Measurements from ENCODE around the gene MOB2.

Gene MOB2

DNA sequence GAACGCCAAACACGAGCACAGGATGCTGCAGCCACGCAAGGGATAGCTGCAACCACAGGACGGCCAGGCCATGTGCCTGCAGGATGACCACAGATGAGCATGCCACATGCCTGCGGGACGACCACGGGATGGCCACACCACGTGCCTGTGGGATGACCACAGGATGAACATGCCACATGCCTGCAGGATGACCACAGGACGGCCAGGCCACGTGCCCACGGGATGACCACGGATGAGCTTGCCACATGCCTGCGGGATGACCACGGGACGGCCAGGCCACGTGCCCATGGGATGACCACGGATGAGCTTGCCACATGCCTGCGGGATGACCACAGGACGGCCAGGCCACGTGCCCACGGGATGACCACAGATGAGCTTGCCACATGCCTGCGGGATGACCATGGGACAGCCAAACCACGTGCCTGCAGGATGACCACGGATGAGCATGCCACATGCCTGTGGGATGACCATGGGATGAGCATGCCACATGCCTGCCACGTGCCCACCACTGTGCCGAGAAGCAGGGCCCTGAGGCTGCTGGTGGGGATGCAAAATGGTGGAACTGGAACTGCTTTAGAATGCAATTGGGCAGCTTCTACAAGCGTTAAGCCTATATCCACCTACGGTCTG is 12.8 kb upstream of the MOB2 start:
- FAIRE-seq: no peak
- no peak for DNase-seq (ENCODE audit: insufficient read length, low spot score)
- TF ChIP-seq, protein P1, sequence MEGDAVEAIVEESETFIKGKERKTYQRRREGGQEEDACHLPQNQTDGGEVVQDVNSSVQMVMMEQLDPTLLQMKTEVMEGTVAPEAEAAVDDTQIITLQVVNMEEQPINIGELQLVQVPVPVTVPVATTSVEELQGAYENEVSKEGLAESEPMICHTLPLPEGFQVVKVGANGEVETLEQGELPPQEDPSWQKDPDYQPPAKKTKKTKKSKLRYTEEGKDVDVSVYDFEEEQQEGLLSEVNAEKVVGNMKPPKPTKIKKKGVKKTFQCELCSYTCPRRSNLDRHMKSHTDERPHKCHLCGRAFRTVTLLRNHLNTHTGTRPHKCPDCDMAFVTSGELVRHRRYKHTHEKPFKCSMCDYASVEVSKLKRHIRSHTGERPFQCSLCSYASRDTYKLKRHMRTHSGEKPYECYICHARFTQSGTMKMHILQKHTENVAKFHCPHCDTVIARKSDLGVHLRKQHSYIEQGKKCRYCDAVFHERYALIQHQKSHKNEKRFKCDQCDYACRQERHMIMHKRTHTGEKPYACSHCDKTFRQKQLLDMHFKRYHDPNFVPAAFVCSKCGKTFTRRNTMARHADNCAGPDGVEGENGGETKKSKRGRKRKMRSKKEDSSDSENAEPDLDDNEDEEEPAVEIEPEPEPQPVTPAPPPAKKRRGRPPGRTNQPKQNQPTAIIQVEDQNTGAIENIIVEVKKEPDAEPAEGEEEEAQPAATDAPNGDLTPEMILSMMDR (IDR thresholded peaks at IDR 0.05; ENCODE audit: insufficient read depth, missing control alignments): no peak

DNA sequence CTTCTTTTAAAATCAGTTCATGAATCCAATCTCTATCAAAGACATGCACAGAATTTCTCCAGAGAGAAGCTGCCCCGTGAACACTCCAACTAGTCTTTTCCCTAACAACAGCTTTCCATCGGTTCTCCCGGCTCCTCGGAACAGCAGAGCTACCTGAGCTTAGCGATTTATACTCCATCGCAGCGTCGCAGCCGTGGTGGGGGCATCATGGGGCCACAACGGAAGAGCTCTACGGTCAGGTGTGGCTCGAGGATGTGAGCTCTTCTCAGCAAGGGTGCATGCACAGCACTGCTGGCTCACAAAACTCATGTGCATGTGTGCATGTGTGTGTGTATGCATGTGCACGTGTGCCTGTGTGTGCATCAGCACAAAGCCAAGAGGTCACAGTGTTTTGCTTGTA is 11.7 kb upstream of the MOB2 start:
- TF ChIP-seq, protein P1 (IDR thresholded peaks at IDR 0.05; ENCODE audit: insufficient read depth, missing control alignments): no peak
- no peak for DNase-seq (ENCODE audit: insufficient read length, low spot score)
- no peak for FAIRE-seq

DNA sequence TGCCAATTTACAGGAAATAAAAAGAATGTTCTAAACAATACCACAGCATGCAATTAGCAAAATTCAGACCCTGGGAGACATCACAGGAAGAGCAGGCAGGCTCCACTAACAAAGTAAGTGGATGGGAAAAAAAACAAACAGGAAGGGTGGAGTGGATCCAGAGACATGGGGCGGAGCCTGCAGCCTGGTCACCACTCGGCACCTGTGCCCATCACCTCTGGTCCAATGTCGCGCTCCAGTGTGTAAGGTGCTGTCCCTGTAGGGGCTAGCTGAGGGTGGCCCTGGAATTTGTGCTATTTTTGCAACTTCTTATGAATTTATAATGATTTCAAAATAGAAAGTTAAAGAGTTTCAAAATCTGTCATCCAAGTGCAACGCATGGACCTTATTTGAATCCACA is 11.0 kb upstream of the MOB2 start:
- FAIRE-seq: no peak
- no peak for DNase-seq (ENCODE audit: insufficient read length, low spot score)
- TF ChIP-seq, protein P1 (IDR thresholded peaks at IDR 0.05; ENCODE audit: insufficient read depth, missing control alignments): no peak

DNA sequence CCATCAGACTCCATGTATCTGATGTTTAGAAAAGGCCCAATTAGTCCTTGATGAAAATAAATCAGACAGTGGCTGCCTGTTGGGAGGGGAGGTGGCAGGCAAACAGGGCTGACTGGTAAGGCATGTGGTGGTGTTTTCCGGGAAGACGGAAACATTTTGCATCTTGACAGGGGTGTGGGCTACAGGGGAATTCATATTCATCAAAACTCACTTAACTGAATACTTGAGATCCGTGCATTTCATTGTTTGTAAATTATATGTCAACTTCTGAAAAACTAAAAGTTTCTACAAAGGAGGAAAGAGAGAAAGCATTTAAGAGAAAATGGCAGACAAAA is 10.1 kb upstream of the MOB2 start:
- DNase-seq (ENCODE audit: insufficient read length, low spot score): no peak
- no peak for FAIRE-seq
- TF ChIP-seq, protein P1 (IDR thresholded peaks at IDR 0.05; ENCODE audit: insufficient read depth, missing control alignments): no peak

DNA sequence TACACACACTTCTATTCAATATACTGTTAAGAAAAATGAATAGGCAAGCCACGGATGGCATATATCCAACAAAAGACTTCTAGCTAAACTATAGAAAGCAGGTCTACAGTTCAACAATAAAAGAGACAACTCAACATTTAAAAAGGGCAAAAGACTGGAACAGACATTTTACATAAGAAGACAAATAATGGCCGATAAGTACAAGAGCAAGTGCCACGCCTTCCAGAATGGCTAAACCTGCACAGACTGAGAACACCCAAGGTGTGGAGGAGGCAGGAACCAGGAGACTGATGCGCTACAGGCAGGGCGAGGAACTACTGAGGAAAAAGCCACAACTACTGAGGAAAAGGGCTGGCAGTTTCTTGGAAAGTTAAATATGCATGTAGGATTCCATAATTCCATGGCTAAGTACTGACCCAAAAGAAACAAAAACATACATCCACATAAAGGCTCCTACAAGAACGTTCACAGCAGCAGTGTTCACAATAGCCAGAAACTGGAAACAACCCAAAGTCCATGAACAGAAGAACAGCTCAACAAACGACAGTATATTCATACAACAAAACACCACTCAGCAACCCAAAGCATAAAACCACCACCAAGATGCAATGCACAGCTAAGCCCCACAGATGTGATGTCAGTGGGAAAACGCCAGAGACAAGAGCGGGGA is 9.6 kb upstream of the MOB2 start:
- TF ChIP-seq, protein P1 (IDR thresholded peaks at IDR 0.05; ENCODE audit: insufficient read depth, missing control alignments): no peak
- DNase-seq (ENCODE audit: insufficient read length, low spot score) (no peak), FAIRE-seq (no peak)

DNA sequence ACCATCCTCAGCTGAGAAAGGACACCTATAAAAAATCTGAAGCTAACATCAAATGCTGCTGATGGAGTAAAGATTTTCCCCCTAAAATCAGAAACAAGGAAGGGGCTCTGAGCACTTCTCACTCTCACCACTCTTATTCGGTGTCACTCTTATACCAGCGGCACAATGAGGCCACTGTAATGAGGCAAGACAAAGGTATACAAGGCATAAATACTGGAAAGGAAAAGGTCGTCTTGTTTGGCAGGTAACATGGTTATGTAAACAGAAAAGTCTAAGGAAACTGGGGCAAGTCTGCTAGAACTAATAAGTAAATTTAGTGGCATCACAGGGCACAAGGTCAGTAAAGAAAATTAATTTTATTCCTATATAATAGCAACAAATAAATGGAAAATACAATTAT is 8.1 kb upstream of the MOB2 start:
- no peak for DNase-seq (ENCODE audit: insufficient read length, low spot score)
- TF ChIP-seq, protein P1 (IDR thresholded peaks at IDR 0.05; ENCODE audit: insufficient read depth, missing control alignments): no peak
- no peak for FAIRE-seq

DNA sequence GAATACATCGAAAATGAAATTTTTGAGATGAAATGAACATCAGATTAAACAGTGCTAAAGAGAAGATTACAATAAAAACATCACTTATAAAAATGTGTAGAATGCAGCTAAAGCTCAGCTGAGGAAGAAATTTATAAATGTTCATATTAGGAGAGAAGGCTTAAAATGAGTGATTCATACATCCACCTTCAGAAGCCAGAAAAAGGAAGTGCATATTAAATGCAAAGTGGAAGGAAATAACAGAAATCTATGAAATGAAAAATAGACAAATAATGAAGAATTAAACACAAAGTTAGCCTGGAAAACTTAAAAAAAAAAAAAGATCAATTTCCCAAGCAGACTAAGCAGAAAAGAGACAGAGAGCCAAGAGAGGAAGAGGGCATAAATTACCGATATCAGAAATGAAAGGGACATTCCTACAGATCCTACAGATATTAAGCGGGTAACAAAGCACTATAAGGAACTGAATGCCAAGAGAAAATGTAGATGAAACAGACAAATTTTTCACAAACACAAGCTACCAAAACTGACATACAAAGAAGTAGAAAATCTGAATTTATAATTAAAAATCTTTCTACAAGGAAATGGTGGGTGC is 7.2 kb upstream of the MOB2 start:
- TF ChIP-seq, protein P1 (IDR thresholded peaks at IDR 0.05; ENCODE audit: insufficient read depth, missing control alignments): no peak
- DNase-seq (ENCODE audit: insufficient read length, low spot score) (no peak), FAIRE-seq (no peak)
